ENCODE data around the gene GNAS.

The GNAS gene

DNA sequence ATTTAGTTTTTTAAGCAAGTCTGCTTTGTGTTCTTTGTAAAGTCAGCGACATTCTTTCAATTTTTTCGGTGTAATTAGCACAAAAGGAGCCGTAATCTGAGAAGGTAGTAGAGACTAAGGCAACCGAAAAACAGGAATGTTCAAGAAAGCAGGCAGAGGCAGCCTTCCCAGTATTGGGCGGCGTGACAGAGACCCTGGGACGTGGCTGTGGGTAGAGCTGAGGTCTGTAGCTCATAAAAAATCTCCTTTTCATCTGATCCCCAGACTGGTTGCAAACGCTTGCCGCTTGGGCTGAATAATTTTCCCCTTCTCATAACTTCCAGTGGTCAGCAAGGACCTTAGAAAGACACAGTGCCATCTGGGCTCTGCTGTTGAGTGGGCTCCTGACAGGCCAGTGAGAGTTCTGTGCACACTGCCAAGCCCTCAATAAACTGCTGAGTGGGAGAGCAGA lies 30.8 kb downstream of the GNAS start:
- no peak for DNase-seq

DNA sequence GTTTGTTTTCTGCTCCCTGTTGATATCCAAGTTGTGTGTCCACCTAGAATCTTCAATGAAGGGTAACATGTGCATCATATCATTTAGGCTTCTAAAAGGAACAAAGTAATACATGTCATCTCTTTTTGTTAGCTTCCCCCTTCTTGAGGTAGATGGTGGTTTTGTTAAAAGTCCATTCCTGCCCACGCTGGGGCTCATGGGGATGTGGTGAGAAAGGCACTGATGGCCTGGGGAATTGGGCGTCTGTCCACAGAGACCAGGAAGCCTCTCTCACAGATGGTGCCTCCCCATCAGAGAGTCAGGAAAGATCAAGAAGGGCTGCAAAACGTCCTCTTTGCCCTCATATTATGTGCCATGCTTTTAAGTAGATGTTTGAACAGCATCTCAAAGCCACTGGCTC lies 32.5 kb downstream of the GNAS start:
- no peak for DNase-seq

GRCh38 chr20:58886546-58886945 lies 34.0 kb downstream of the GNAS start:
- DNase-seq, result no peak

DNA sequence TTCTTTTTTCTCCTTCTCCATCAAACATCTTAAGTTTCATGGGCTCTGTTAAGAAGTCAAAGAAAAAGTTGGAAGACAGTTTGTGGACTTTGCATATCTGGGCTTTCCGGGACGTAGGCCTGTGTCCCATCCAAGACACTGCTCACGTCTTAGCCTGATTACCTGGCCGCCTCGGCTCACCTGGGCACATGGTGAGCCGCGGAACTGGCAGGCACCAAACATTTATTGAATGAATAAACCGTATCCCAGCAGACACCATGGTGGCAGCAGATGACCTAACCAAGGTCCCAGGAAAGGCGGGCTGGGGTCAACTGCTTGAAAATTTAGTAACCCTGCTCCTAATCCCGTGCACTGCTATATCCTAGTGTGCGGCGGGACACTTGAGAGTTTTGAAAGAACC lies 35.6 kb downstream of the GNAS start:
- DNase-seq, result no peak

- peak; percentile 75 to 81 for DNase-seq
Measured at GRCh38 chr20:58888521-58889333, 36.2 kb downstream of the GNAS start.

- DNase-seq, result no peak
Measured at GRCh38 chr20:58889334-58889760, 36.8 kb downstream of the GNAS start.

- DNase-seq, result peak in 1 of 2 experiments; percentile 49
Measured at GRCh38 chr20:58889798-58890517, 37.4 kb downstream of the GNAS start.

DNA sequence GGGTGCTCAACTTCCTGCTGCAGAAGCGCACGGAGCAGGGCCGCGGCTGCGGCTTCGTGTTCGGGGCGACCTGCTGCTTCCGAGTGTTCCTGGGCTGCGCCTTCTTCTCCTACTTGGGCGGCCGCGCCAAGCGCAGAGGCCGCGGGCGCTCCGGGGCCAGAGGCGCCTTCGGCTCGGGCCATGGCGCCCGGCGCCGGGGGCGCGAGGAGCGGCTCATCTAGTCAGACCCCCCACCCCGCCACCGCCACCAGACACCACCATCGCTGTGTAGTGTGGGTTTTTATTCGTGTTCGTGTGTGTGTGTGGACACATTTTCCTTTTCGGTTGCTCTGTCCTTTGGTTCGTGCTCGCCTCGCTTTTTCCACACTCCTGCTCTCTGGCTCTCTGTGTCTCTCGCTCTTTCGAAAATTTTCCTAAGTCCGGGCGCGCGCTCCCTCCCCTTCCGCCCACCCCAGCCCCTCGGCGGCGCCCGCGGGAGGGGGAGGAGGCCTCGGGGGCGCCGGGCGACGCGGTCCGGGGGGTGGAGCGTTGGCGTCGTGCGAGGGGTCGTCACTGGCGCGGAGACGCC lies 38.1 kb downstream of the GNAS start:
- peak; percentile 73 to 77 for DNase-seq

DNA sequence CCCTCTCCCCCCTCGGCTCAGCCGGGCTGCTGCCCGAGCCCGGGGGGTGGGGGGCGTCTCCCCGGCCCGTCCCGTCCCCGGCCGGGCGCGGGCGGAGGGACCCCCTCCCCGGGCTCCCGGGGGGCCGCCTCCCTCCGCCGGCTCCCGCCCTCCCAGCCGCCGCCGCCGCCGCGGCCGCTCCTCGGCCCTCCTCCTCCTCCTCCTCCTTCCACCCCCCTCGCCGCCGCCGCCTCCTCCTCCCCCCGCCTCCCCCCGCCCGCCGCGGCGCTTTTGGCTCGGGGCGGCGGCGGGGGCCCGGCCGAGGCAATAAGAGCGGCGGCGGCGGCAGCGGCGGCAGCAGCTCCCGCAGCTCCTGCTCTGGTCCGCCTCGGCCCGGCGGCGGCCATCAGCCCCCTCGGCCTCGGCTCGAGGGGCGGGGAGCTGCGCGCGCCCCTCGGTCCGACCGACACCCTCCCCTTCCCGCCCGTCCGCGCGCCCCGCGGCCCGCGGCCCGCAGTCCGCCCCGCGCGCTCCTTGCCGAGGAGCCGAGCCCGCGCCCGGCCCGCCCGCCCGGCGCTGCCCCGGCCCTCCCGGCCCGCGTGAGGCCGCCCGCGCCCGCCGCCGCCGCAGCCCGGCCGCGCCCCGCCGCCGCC lies 38.7 kb downstream of the GNAS start:
- DNase-seq, result peak; percentile 73 to 78

GRCh38 chr20:58891718-58892140 lies 39.2 kb downstream of the GNAS start:
- peak; percentile 29 to 43 for DNase-seq

DNA sequence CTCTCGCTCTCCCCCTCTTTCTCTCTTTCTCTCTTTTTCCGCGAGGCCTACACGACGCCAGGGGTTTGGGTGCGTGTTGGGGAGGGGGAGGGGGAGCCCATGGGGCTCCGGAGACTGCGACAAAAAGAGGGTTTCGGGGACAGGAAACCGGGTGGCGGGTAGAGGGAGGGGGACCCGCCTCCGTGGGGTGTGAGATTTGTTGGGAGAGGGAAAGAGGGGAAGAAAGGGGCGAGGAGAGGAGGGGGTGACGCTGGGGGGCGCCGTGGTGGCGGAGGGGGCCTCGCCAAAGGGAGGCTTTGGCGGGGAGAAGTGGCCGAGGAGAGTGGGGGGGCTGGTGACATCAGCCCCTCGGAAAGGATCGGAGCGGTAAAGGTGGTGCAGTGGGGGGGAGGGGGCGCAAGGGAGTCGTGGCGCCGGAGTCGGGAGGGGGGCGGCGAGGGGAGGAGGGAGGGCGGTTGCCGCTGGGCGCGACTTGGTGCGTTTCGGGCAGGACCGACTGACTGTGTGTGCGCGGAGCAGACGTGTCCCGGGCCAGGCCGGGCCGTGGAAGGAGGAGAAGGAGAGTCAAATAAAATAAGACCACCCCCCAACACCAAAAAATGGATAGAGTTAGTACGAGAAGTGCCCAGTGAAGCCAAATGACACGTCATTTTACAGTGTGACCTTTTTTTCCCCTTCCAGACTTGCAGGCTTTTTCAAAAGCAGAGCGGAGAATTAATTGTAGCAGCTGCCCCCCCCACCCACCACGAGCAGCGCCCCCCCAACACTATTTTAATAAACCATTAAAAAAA lies 39.8 kb downstream of the GNAS start:
- peak; percentile 71 to 74 for DNase-seq

DNA sequence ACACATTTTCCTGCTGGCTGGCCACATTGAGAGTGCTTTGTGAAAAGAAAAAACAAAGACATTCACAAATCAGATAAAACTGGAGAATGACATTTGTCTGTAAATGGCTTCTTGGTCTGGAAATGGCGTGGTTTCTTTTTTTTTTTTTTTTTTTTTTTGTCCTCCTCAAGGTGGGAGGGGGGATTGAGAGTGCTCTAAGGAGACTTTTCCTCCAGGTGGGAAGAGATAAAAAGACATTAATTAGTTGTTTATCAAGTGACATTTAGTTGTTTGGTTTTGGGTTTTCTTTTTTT lies 40.4 kb downstream of the GNAS start:
- DNase-seq, result no peak

DNA sequence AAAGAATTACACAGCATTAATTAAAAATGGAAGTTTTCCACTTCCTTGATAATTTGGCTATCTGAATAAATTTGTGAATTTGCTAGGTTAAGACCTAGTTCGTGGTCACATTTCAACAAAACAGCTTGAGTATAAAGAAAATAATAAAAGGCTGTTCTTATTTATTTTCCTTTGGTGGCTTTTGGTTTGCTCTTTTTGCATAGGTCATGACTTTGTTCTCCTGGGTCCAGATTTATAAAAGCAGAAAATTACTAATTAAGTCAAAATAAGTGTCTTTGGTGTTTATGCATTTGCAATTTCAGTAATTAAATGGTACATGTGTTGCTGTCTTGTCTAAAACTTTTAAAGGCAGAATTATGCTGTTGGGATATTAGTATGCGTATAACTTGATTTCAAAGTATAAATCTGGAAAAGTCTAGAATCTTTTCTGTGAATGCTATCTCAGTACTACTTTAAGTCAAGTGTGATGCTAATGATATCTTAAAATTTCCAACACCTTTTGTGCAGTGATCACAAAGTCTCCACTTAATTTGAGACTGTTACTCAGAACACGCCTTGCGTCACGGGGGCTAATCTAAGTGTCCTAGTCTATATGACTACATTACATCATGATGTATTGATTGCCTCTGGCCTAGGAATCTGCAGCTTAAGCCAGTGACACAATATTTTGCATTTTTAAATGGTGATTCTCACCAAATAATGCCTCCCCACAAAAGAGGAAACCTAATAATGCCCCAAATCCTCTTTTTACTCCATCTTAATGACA lies 41.0 kb downstream of the GNAS start:
- peak in 1 of 2 experiments; percentile 28 for DNase-seq

DNA sequence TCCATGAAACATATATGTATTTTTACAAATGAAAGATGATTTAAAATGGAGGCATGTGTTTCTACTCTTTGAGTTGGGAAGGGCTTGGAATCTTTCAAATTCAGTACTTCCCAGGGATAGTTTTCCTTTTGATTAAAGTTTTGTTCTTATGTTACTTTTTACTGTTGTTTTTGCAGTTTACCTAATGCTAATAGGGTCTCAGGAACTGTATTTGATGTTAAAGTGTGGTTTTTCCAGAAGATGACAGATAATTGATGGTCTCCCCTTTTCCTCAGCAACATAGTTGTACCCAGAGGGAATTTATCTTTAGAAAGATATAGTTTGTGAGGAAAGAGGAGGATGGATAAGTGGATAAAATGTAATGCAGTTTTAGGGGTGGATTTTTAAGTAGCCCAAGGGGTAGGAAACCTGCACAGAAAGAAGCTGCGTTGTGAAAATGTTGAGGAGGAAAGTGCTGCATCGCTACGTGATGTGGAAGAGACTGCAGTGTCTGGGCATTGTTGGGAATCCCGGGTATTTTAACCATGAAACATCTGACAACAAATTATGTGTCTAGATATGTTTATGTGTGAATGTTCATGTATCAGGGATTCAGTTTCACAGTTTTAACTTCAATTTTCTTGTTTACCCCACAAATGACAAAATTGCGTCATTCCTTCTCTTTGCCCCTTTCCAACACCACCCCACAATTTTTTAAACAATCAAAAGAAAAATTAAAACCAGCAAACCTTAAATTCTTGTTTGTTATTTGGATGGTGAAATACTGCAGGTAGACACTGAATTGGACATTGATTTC lies 42.3 kb downstream of the GNAS start:
- no peak for DNase-seq

DNA sequence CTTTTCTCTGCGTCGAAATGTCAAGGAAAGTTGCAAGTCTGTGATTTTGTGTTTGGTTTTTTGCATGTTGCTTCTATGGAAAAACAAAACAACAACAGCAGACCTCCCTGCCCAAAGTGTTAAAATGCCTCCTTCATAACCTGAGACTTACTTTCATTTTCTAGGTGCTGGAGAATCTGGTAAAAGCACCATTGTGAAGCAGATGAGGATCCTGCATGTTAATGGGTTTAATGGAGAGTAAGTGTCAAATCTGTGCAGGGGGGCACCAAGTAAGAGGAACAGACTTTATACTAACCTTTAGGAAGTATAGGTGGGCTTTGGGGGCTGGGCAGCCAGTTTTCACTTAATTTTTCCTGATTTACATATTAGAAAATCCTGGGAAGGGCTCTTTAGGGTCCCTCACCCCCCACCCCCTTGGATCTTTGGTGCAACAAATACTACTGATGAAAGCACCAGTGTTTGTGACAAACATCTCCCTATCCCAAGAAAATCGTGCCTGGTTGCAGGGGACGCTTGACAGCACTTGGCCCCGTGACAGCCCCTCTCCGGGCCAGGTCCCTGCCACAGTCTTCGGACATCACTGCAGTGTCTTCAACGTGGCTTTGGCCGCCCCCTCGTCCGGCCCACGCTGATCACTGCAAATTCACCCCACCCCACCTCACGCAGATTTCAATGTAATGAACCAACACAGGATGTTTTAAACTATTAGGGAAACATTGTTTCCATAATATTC lies 43.1 kb downstream of the GNAS start:
- DNase-seq, result no peak

- no peak for DNase-seq
Measured at GRCh38 chr20:58896820-58897219, 44.3 kb downstream of the GNAS start.

- no peak for DNase-seq
Measured at GRCh38 chr20:58897488-58897887, 45.0 kb downstream of the GNAS start.

DNA sequence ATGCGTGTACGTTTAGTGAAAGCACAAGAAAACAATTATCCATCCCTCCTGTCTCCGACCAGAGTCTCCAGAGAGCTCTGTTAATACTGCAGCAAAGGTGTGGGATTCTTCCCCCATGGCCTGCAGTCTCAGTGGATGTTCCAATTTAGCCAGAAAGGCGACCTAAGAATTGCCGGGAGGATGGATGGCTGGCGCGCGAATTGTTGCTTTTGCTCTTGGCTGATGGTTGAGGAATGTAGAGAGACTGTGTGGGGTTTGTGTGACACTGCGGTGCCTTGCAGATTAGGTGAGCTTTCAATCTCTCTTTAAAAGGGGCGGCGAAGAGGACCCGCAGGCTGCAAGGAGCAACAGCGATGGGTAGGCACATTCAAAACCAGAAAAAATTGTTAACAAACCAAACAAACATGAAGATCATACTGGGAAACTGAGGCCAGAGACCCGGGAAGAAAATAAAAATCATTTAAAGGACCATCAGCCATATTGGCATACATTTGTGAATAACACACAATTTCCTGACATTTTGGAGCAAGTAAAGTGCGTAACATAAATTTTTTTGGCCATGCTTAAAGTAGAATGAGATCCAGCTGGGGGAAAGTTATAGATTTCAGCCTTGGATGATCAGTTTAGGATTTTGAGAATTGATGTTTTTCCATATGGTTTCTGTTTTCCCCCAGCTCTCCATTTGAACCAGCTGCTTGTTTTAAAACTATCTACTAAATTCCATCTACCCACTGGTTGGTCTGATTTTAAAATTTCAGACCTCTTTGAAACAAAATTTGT lies 46.3 kb downstream of the GNAS start:
- no peak for DNase-seq

GRCh38 chr20:58899512-58899911 lies 47.0 kb downstream of the GNAS start:
- DNase-seq, result no peak

Measured in stimulated activated CD4-positive, alpha-beta T cell treated with anti-CD3 and anti-CD28 coated beads, Interleukin-4, amount 100 ng/mL, for 4 hours (primary cell).